Left ventricle myocardium superior (tissue), 1 donor: ENCODE data around the gene CYP27C1. TPM values are rescaled to one million over a fixed set of nuclear protein-coding genes. Genes with fewer than 3 reads are reported as not detected.
"Not testable (repeated sequence)": the region's sequence is repeated elsewhere in the genome, so short reads cannot be mapped to it uniquely, and the experiment has no call there.

Source experiments
- ATAC-seq: fragments of 200-7000 bp; cut with Tn5 transposase; one replicate; pipeline ENCODE4 v1.9.1; 2020; ENCODE audit warnings: mild to moderate bottlenecking, moderate library complexity
- DNase-seq: peaks from one replicate; pipeline ENCODE4 v3.0.0-alpha.2; 2020
- intact Hi-C: fragments of 100-400 bp; cut with micrococcal nuclease; formaldehyde crosslinking; loops from one replicate; pipeline ENCODE4 v1.11.0; 2022
- long read RNA-seq: library from polyadenylated mRNA; unstranded; transcript quantifications from one replicate; pipeline ENCODE4 v2.0.0, GENCODE V29; 2021
- total RNA-seq: library from RNA; stranded (reverse); fragmentation: NEBNext Ultra II Directional; extraction: Animal tissue kit (Norgen Biotek cat#: 25700); gene quantifications from one replicate; pipeline ENCODE4 v1.2.1, GENCODE V29; 2021
- donor health status: DM: no; HTN: yes; CAD: no; lungs with severe emphysema.

CYP27C1 gene, protein sequence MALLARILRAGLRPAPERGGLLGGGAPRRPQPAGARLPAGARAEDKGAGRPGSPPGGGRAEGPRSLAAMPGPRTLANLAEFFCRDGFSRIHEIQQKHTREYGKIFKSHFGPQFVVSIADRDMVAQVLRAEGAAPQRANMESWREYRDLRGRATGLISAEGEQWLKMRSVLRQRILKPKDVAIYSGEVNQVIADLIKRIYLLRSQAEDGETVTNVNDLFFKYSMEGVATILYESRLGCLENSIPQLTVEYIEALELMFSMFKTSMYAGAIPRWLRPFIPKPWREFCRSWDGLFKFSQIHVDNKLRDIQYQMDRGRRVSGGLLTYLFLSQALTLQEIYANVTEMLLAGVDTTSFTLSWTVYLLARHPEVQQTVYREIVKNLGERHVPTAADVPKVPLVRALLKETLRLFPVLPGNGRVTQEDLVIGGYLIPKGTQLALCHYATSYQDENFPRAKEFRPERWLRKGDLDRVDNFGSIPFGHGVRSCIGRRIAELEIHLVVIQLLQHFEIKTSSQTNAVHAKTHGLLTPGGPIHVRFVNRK
- 0.10 TPM for total RNA-seq
- long read RNA-seq, partial matches to known transcripts = 0 of 1 reads
- long read RNA-seq, other reads (novel, unspliced or antisense) = 1 of 1 reads

DNA sequence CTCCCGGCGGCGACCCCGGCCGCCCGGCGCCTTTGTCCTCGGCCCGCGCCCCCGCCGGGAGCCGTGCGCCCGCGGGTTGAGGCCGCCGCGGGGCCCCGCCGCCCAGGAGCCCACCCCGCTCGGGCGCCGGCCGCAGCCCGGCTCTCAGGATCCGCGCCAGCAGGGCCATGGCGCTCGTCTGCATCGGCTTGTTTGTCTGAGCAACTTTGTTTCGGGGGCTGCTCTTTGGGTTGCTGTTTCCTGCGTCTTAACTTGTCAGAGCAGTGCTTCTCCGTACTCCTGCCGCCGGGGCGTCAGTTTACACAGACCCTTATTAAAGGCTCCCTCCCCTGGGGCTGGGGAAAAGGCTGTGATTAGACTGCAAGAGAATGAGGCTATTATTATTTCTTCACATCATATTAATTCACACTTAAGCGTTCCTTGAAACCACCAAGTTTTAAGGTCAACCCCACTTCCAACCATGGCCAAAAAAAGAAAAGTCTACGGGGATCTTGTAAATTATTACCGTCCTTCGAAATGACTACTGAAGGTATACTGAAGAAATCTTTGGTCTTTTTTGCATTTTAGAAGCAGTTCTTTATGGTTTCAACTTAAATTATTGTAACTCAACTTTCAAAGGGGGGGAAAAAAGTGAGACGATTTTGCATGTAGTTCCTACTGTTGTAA is at the start of gene CYP27C1:
TSS of gene CYP27C1 (minus strand) at position 198 of the 666 bp plus-strand sequence. CDS start at position 169, 29 bp downstream.
- ATAC-seq = peak; percentile 37
- intact Hi-C loops = no loop called here
- DNase-seq = no peak

DNA sequence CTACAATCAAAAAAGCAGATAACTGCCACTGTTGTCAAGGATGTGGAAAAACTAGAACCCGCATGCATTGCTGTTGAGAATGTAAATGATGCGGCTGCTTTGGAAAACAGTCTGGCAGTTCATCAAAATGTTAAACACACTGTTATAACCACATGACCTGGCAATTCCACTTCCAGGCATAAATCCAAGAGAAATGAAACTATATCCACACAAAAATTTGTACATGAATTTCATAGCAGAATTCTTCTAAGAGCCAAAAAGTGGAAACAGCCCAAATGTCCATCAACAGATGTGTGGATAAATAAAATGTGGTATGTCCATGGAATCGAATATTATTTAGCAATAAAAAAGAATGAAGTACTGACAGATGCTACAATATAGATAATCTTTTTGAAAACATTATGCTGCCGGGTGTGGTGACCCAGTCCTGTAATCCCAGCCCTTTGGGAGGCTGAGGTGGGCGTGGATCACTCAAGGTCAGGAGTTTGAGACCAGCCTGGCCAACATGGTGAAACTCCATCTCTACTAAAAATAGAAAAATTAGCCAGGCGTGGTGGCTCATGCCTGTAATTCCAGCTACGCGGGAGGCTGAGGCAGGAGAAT is 41.8 kb upstream of the CYP27C1 start:
- DNase-seq (no peak), ATAC-seq (no peak)
- intact Hi-C loops = no loop called here

DNA sequence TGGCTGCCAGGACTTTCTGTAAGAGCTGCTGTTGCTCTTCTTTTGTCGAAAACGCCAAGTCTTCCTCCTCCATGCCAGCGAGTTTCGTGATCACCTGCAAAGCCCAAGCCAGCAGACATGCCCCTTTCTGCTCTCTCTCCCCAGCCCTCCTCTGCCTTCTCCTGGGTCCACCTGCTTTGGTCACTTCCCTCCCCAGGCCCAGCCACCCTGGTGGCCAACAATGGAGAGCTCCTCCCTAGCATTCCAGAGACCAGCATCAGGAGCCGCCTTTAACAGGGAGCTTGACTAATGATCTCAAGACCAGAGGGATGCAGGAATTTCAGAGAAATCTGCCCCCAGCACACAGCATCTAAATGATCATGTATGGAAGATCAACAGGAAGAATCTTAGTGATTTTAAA is 39.3 kb upstream of the CYP27C1 start:
- intact Hi-C loops = no loop called here
- ATAC-seq (no peak), DNase-seq (no peak)

DNA sequence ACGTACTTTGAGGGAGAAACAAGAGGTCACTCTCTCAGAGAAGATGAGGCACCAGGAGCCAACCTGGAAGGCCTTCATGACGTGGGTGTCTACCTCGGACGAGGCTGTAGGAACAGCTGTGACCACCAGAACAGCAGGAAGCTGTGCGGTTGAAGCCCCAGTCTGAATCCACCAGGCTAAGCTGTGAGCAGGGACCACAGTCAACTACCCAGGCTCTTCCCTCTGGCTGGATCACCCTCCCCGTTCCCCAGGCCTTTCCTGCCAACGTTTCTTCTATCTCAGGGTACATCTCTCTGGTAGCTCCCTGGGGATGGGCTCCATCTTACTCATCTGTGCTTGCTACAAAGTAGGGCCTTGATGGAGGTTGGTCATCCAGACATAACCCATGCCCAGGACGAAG is 36.8 kb upstream of the CYP27C1 start:
- no peak for DNase-seq
- no peak for ATAC-seq
- intact Hi-C loops = no loop called here

DNA sequence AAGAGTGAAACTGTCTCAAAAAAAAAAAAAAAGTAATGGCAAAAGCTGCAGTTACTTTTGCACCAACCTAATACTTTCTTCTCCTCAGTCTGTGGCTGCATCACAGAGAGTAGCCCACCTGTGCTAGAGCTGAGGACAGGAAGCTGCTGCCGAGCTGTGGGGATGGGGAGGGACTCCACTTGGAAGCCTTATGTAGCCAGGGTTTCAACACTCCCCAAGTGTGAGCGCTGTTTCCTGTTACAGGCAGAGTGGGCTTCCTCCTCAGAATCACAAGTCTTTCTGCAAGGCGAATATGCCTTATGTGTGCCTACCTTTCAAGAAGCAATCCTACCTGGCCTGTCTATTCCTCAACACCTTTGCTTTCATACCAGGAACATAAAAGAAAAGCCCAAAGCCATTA is 36.3 kb upstream of the CYP27C1 start:
- DNase-seq = no peak
- no peak for ATAC-seq

DNA sequence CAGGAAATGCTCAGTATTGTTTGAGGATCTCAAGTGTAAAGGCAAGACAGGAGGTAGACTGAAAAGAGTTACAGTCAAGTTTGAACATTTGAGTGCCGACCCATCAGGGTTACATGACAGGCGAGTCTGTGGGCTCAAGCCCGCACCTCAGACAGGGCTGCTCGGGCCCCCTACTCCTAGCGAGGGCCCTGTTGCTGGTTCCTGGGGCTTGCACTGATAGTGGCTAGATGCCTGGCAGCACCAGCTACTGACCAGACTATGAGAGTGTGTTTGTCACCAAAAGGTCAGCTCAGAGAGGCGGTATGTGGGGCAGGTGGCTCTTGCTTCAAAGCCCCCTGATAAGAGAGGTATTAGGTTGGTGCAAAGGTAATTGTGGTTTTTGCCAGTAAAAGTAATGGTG is 35.6 kb upstream of the CYP27C1 start:
- intact Hi-C loops = no loop called here
- no peak for ATAC-seq
- DNase-seq = no peak

More for the DNA sequence above, 36.3 kb upstream of the CYP27C1 start:
- intact Hi-C loops = no loop called here

DNA sequence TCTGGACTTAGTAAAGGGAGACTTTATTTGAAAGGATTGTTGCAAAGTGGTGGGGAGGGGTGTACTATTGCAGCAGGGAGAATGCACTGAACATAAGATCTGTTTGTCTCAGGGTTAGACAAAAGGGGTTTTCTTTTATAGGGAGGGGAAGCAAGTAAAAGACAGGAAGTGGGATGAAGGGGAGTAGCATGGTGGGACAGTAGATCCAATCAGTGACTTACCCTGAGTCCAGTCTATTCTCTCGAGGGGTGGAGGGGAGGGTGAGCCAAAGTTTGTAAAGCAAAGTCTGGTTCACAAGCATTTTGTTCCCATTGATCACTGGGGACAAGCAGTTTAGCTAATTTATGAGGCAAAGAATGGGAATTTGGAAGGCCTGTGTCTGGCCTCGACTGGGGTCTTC is 35.0 kb upstream of the CYP27C1 start:
- DNase-seq (no peak), ATAC-seq (peak; percentile 27)
- intact Hi-C loops = no loop called here

DNA sequence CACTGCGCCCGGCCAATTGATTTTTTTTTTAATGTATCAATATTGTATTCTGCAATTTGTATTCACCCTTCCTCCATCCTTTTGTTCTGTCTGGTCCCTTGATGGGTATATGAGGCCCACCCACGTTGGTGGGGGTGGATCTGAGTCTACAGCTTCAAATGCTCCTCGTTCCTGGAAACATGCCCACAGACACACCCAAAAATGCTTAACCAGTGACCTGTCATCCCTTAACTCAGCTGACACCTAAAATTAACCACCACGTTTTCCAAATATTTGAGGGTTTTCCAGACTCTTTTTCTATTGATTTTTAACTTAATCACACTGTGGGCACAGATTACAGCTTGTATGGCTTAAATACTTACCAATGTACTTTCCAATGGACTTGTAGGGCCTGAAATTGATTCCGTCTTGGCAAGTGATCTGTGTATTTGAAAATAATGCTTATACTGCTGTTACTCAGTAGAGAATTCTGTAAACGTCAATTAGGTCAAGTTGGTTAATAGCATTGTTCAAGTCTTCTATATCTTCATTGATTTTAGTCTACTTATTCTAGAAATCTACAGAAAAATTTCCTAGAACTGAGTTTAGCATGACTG is 34.4 kb upstream of the CYP27C1 start:
- intact Hi-C loops = no loop called here
- DNase-seq (no peak), ATAC-seq (no peak)

DNA sequence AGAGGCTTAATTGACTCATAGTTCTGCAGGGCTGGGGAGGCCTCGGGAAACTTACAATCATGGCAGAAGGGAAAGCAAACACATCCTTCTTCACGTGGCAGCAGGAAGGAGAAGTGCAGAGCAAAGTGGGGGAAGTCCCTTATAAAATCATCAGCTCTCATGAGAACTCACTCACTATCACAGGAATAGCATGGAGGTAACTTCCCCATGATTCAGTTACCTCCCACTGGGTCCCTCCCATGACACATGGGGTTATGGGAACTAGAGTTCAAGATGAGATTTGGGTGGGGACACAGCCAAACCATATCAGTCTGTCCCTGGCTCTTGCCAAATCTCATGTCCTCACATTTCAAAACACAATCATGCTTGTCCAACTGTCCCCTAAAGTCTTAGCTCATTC is 21.1 kb upstream of the CYP27C1 start:
- DNase-seq, intact Hi-C loops, ATAC-seq: not testable (repeated sequence)

DNA sequence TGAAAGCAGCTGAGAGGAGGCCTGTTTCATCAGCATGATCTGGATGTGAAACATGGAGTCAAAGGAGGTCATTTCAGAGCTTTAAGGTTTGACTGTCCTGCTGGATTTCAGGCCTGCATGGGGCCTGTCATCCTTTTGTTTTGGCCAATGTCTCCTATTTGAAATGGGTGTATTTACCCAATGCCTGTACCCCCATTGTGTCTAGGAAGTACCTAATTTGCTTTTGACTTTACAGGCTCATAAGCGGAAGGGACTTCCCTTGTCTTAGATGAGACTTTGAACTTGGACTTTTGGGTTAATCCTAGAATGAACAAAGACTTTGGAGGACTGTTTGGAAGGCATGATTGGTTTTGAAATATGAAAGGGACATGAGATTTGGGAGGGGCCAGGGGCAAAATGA is 19.3 kb upstream of the CYP27C1 start:
- intact Hi-C loops = no loop called here
- ATAC-seq = no peak
- no peak for DNase-seq

DNA sequence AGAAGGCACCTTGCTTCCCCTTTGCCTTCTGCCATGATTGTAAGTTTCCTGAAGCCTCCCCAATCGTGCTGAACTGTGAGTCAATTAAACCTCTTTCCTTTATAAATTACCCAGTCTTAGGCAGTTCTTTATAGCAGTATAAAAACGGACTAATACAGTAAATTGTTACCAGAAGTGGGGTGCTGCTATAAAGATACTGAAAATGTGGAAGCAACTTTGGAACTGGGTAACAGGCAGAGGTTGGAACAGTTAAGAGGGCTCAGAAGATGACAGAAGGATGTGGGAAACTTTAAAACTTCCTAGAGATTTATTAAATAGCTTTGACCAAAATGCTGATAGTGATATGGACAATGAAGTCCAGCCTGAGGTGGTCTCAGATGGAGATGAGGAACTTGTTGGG is 17.7 kb upstream of the CYP27C1 start:
- intact Hi-C loops, DNase-seq, ATAC-seq: not testable (repeated sequence)

DNA sequence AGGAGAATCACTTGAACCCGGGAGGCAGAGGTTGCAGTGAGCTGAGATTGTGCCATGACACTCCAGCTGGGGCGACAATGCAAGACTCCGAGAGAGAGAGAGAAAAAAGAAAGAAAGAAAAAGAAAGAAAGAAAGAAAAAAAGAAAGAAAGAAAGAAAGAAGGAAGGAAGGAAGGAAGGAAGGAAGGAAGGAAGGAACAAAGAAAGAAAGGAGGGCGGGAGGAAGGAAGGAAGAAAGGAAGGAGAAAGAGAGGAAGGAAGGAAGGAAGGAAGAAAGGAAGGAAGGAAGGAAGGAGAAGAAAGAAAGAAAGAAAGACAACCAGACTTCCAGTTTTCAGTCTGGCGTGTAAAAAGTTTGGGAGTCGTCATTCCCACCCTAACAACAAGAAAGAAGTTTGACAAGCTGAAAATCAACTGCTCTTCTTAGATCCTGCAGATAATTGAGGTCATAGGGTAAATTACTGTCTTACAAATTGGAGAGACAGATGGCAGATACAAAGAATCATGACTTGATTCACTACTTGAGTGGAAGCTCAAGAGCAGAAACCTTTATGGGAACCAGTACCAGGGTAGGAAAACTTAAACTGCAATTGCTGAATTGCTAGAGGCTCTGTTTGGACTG is 15.1 kb upstream of the CYP27C1 start:
- no peak for DNase-seq
- intact Hi-C loops = no loop called here
- ATAC-seq = no peak

DNA sequence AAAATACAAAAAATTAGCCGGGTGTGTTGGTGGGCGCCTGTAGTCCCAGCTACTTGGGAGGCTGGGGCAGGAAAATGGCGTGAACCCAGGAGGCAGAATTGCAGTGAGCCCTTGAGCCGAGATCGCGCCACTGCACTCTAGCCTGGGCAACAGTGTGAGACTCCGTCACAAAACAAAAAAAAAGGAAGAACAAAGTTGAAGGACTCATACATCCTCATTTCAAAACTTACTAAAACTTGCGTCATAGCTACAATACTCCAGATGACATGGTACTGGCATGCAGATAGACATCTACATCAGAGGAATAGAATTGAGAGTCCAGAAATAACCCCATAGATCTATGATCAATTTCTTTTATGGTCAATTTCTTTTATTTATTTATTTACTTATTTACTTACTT is 13.6 kb upstream of the CYP27C1 start:
- intact Hi-C loops = no loop called here
- no peak for ATAC-seq
- no peak for DNase-seq

DNA sequence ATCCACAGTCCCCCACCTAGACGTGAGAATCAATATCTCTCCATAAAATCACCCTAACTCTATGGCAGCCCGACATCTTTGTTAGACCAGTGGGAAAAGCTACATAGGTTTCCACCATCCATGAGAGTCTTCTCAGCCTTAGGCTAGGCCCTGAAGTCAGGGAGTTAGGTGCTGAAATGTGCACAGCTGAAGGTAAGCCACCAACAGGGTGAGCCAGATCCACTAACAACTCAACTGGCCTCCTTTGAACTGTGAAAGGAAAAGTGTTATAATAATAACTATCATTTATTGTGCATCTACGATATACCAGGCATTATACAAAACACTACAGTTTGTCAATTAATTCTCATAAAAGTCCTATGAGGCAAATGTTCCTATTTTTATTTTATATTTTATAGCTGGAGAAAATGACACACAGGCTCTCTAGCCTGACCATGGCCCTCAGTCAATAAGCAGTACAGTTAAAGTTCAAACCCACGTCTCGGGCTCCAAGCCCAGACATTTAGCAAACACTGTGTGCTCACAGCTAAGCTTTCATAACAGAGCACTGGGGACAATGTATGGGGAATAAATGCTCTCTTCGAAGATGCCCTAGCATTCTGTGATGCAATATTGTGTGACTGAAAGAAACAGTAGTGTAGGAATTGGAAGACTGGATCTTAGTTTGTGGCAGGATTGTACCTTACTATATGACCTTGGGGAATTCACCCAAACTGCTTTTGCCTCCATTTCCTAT is 11.2 kb upstream of the CYP27C1 start:
- ATAC-seq (no peak), DNase-seq (no peak)
- intact Hi-C loops = no loop called here

DNA sequence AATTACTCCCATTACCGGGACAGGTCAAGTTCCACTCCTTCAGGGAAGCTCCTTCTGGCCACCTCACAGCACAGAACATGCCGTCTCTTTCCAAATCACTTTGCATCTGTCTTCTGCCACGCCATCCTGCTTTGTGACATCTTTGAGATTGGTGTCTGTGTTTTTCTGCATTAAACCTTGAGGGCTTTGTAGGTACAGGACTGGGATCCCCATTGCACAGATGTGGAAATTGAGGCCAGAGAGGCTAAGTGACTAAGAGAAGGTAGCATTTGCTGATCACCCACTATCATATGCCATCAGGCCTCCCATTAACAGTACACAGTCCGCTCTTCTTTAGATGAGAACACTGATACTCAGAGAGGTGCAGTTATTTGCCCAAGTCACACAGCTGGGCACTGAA is 9.5 kb upstream of the CYP27C1 start:
- DNase-seq = no peak
- intact Hi-C loops = no loop called here
- ATAC-seq = no peak

DNA sequence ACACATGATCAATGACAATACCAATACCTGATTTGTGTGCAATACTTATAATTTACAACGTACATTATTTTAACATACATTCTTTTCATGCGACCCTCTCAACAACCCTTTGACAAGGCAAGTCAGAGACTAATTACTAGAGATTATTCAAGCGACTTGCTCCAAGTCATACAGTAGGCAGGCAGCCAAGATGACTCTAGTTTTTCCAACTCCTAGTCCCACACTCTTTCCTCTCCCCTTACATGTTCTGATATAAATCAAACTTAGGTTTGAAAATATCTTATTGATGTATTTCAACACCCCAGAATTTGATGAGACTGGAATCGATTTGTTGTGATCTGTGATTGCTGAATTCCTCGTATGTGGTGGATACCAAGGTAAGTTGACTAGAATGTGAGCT is 8.0 kb upstream of the CYP27C1 start:
- DNase-seq (no peak), ATAC-seq (no peak)
- intact Hi-C loops = no loop called here

DNA sequence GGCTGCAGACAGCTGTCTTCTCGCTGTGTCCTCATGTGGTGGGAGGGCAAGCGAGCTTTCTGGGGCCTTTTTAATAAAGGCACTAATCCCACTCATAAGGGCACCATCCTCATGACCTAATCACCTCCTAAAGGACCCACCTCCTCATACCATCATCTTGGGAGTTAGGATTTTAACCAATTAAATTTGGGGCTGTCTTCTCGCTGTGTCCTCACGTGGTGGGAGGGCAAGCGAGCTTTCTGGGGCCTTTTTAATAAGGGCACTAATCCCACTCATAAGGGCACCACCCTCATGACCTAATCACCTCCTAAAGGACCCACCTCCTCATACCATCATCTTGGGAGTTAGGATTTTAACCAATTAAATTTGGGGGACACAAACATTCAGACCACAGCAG is 7.2 kb upstream of the CYP27C1 start:
- DNase-seq, intact Hi-C loops, ATAC-seq: not testable (repeated sequence)

DNA sequence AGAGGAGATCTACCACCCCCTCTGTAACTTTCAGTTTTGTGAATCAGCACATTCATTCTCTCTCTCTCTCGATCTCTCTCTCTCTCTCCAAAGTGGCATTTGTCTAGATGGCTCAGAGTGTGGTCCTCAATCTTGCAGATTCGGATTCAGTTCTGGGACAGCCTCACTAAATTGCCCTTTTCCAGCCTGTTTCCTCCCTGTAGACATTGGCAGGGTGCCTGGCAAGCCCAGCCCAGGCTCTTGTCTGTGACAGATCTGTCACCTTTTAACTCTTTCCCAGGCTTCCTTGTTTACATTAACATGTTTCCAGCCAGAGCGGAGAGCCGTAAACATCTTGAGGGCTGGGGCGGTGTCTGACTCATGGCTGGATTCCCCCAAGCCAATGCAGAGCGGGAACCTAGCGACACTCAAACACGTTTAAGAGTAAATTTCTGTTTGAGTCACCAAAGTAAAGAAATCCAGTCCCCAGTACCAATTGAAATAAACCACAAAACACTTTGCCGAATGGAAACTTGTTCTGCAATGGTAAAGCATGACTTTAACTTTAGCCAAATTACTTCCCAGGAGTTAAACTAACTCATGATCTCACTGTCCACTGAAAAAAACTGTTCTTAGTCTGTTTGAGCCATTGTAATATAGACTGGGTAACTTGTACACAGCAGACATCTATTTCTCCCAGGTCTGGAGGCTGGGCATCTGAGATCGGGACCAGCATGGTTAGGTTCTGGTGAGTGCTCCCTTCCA is 6.6 kb upstream of the CYP27C1 start:
- ATAC-seq (no peak), DNase-seq (no peak)
- intact Hi-C loops = no loop called here
